TTC549 (cell line): ENCODE measurements around the gene RREB1.
"Not testable (repeated sequence)": the region's sequence is repeated elsewhere in the genome, so short reads cannot be mapped to it uniquely, and the experiment has no call there.

Experiments used
- FAIRE-seq: peaks from 2 replicates; lab custom pipeline; 2012; peaks lifted over from hg19 to GRCh38; lab: Jason Lieb, UNC

RREB1 gene

GRCh38 chr6:7145885-7146828, 38.4 kb downstream of the RREB1 start:
- FAIRE-seq, result no peak

GRCh38 chr6:7147051-7147671, 39.4 kb downstream of the RREB1 start:
- FAIRE-seq, result no peak

GRCh38 chr6:7148100-7148822, 40.5 kb downstream of the RREB1 start:
- FAIRE-seq, result no peak

- no peak for FAIRE-seq
Measured at GRCh38 chr6:7150381-7151064, 42.8 kb downstream of the RREB1 start.

- no peak for FAIRE-seq
Measured at GRCh38 chr6:7151381-7151780, 43.6 kb downstream of the RREB1 start.

- no peak for FAIRE-seq
Measured at GRCh38 chr6:7152462-7152861, 44.7 kb downstream of the RREB1 start.

GRCh38 chr6:7153789-7154188, 46.0 kb downstream of the RREB1 start:
- no peak for FAIRE-seq

- no peak for FAIRE-seq
Measured at GRCh38 chr6:7154341-7155139, 46.8 kb downstream of the RREB1 start.

GRCh38 chr6:7155871-7156579, 48.3 kb downstream of the RREB1 start:
- FAIRE-seq, result no peak

- FAIRE-seq, result no peak
Measured at GRCh38 chr6:7156643-7157278, 49.0 kb downstream of the RREB1 start.

GRCh38 chr6:7157307-7157706, 49.5 kb downstream of the RREB1 start:
- FAIRE-seq, result not testable (repeated sequence)

GRCh38 chr6:7157752-7158616, 50.2 kb downstream of the RREB1 start:
- FAIRE-seq, result no peak

- FAIRE-seq, result no peak
Measured at GRCh38 chr6:7159790-7160525, 52.2 kb downstream of the RREB1 start.

GRCh38 chr6:7161253-7161623, 53.5 kb downstream of the RREB1 start:
- no peak for FAIRE-seq

- FAIRE-seq, result no peak
Measured at GRCh38 chr6:7161845-7162244, 54.1 kb downstream of the RREB1 start.

GRCh38 chr6:7163661-7164071, 55.9 kb downstream of the RREB1 start:
- no peak for FAIRE-seq

- FAIRE-seq, result no peak
Measured at GRCh38 chr6:7164536-7165001, 56.8 kb downstream of the RREB1 start.
